Epithelial cell of esophagus (primary cell): ENCODE data around the gene SLC38A11.
A peak's percentile ranks its signal among the peaks of the same experiment; 100 is the strongest.

ENCODE experiments used
- DNase-seq: peaks from one replicate; pipeline ENCODE4 v3.0.0; 2010; ENCODE audit warnings: low read depth
- H3K4me3 ChIP-seq: 2 replicates; pipeline ENCODE4 v1.5.1; 2011; ENCODE audit warnings: mild to moderate bottlenecking, low read length, control low read depth
- TF ChIP-seq, protein P1 (sequence below): IDR thresholded peaks from 2 replicates; pipeline ENCODE4 v1.5.1; 2011; ENCODE audit warnings: low read depth, mild to moderate bottlenecking, low read length, control low read depth, inconsistent platforms; ENCODE audit not compliant: insufficient read depth; ENCODE audit errors: missing control alignments

The SLC38A11 gene

DNA sequence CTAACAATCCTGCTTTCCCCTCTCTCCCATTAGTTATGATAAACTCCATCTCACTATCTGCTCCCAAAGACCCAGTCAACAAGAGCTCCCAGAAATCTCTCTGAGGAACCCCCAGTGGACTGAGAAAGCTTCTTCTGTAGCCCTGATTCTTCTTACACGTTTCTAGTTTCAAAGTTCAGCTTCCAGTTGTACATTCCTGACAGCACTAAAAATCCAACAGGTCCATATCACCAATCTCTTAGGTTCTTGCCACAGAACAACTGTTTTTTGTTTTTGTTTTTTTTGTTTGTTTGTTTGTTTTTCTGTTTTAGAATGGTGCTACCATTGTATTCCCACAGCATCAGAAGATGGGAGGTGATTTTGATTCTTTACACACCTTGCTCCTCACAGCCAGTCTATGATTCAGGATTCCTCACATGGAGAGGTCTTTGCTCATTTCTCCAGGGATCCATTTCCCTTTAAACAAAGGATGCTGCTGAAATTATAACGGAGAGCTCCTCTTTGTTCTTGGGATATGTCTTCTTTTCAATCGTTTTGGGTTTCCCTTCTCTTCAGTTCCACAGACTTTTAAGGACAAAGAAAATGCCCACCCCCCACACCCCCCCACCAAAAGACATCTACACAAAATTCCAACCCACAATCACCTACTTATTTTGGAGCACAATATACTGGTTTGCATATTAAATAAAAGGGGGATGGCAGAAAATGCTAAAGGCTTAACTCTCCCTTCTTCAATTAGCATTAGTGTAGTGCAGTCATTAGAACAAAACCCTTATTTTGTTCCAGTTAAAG, 57.7 kb downstream of the SLC38A11 start:
- DNase-seq, result no peak
- no peak overlapping the region for H3K4me3 ChIP-seq
- TF ChIP-seq, protein P1, sequence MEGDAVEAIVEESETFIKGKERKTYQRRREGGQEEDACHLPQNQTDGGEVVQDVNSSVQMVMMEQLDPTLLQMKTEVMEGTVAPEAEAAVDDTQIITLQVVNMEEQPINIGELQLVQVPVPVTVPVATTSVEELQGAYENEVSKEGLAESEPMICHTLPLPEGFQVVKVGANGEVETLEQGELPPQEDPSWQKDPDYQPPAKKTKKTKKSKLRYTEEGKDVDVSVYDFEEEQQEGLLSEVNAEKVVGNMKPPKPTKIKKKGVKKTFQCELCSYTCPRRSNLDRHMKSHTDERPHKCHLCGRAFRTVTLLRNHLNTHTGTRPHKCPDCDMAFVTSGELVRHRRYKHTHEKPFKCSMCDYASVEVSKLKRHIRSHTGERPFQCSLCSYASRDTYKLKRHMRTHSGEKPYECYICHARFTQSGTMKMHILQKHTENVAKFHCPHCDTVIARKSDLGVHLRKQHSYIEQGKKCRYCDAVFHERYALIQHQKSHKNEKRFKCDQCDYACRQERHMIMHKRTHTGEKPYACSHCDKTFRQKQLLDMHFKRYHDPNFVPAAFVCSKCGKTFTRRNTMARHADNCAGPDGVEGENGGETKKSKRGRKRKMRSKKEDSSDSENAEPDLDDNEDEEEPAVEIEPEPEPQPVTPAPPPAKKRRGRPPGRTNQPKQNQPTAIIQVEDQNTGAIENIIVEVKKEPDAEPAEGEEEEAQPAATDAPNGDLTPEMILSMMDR, result no peak

DNA sequence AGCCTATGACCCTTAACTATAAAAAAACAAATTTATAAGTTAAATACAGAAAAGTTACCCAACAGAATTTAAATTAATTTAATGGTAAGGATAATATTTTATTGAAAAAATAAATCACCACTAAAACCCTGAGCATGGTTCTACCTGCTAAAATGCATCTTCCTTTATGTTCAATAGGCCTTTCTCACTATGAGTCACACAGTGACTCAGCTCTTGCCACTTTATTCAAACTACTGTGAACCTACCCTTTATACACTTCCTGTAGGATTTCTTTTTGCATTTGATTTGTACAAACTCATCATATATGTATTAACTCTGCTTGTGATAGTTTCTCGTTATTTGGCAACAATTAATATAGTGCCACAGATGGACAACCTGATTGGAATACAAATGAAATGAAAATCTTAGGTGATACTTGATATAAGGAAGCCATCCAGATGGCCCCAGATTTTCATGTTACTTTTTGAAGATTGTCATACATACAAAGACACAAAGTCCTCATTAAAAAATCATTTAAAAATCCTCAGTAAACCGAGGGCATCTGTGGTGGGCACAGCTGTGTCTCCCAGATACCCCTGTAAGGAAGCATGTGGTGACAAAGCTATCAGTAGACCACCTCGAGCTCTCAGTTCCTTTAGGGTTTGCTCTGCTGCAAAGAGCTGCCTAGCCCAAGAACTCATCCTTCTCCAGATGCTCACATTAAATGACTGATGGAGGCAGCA, 58.5 kb downstream of the SLC38A11 start:
- no peak overlapping the region for H3K4me3 ChIP-seq
- peak; percentile 86 for DNase-seq
- TF ChIP-seq, protein P1, result no peak

DNA sequence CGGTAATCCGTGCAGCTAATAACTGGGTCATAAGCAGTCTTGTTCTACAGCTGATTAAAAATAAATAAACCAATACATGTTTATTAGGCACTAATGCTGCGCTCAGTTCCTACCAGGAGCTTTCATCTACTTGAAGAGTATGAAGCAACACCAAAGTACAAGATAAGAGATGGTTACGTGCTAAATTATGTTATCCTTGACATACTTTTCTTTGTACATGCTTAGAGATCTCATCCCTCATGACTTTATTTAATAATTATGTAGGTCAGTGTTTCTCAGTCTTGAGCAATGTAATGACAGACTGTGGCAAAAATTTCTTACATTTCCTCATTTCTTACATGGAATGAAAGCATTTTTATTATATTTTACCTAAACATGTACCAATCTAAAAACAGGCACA, 59.1 kb downstream of the SLC38A11 start:
- DNase-seq, result peak; percentile 40
- TF ChIP-seq, protein P1, result no peak
- H3K4me3 ChIP-seq, result no peak overlapping the region

DNA sequence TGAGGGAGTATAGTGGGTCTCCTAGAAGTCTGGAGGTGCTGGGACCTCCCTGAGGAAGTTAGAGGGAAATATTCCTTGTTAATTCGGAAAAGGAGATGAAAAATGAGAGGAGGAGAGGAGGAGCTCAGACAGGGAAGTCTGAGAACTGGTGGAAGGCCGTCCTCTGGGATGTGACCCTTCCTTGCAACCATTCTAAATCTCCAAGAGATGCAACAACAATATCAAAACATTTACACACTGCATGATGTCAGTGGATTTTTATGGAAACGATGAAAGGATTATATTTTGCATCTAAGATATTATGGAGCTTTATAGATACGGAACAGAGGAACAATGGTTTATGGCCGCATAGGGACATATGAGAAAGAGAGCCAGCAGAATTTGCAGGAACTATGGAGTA, 63.9 kb downstream of the SLC38A11 start:
- DNase-seq, result no peak
- TF ChIP-seq, protein P1, result no peak
- no peak overlapping the region for H3K4me3 ChIP-seq

DNA sequence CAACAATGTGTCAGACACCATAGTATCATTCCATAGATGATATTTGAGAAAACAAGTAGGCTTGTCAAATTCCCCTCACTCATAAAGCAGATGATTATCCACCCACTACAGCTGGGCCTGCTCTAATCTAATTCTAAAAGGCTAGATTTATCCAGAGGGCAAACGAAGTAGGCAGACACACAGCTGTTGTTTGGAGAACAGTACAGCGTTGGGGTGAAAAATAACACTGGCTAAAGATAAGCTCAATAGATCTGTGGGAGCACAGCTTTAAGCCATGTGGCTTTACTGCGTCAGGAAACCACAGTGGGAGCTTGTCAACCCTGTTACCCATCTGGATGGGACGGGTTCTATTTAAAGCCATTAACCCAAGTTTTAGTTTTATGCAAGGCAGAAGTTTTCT, 64.8 kb downstream of the SLC38A11 start:
- TF ChIP-seq, protein P1, result no peak
- H3K4me3 ChIP-seq, result no peak overlapping the region
- no peak for DNase-seq

DNA sequence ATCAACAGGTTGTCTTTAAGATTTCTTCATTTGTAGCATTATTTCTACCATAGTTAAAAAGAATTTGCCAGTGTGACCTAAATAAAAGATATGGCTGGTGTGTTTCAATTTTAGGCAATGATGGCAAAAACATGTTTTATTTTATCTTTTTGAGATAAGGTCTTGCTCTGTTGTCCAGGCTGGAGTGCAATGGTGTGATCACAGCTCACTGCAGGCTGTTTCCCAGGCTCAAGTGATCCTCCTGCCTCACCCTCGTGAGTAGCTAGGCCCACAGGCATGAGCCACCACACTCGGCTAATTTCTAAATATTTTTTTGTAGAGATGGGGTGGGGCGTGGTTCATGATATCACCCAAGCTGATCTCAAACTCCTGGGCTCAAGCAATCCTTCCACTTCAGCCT, 66.7 kb downstream of the SLC38A11 start:
- no peak overlapping the region for H3K4me3 ChIP-seq
- DNase-seq, result no peak
- TF ChIP-seq, protein P1, result no peak
